GM19193 (cell line): ENCODE data around the gene TTLL10.

Experiments
- POLR2A ChIP-seq: IDR thresholded peaks from 4 replicates; pipeline ENCODE4 v1.6.1; 2011; ENCODE audit not compliant: insufficient read depth, insufficient read length; ENCODE audit errors: extremely low read depth

The TTLL10 gene

DNA sequence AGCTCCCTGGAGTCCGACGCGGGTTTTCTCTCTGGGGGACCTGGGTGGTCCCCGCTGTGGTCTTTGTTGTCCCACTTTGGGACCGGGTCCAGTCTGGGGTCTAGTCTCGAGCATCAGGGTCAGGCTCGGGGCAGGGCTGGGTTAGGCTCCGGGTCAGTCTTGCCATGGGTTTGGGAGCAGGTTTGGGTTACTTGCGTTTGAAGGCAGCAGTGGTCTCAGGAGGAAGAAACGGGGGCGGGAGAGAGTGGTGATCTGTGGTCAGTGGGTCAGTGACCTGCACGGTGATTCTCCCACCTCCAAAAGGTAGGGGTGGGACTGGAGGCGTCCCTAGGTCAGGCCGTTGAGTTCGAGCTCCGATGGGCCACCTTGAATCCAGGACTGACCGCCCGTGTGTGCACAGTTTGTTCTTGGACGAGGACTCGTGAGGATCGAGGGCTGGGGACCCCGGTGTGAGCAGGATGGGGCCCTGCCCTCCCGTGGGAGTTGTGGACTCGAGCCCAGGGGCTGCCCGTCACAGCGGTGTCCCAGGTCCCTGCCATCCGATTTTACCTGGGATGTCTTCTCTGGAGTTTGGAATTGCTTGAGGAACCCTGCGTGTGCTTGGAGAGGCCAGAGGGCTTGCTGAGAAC is 60.6 kb downstream of the TTLL10 start:
- no peak for TF ChIP-seq POLR2A

GRCh38 chr1:1235016-1235744 is 61.5 kb downstream of the TTLL10 start:
- no peak for TF ChIP-seq POLR2A

DNA sequence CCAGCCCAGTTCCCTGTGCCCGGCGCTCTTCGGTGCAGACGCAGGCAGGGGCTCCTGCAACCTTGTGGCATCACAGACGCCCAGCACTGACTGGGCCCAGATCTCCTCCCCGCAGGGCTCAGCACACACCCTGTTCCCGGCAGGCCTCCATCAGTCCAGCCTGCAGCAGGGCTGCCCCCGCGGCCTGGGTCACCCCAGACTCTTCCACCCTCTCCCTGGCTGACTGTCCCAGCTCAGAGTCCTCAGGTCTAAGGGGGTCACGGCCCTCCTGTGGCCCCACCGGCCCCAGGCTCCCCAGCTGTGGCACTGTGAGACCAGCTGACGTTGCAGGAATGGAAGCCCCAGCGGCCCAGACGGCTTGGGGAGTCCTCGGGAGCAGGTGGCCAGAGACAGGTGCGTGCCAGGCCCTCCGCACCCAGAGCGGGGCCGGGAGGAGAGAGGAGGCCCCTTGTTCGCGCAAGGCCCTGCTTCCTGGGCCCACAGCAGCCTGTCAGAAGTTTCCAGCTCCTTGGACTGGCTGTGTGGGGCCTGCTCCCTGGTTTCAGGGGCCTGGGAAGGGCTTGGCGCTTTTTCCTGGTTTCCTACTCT is 62.6 kb downstream of the TTLL10 start:
- TF ChIP-seq POLR2A: no peak

GRCh38 chr1:1236945-1237873 is 63.5 kb downstream of the TTLL10 start:
- no peak for TF ChIP-seq POLR2A

GRCh38 chr1:1237874-1238701 is 64.4 kb downstream of the TTLL10 start:
- TF ChIP-seq POLR2A: no peak

DNA sequence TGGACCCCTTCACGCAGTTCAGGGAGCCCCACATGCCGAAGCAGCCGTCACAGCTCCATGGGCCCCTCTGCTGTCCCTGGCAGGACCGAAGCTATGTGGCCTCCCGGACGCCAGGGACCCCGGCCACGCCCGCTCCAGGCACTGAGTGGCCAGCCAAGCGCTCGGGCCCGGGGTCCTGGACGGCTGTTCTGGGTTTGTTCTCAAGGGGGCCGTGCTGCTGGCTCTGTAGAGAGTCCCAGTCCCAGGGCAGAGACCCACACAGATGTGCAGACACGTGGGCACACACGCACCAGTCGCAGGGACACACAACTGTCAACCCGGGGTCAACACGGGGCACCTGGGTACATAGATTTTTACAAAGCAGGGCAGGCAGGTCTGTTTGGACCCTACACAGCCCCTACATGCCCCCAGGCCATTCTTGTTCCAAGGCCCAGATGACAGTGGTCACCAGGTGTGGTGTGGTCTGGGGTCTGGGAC is 65.1 kb downstream of the TTLL10 start:
- TF ChIP-seq POLR2A: no peak

DNA sequence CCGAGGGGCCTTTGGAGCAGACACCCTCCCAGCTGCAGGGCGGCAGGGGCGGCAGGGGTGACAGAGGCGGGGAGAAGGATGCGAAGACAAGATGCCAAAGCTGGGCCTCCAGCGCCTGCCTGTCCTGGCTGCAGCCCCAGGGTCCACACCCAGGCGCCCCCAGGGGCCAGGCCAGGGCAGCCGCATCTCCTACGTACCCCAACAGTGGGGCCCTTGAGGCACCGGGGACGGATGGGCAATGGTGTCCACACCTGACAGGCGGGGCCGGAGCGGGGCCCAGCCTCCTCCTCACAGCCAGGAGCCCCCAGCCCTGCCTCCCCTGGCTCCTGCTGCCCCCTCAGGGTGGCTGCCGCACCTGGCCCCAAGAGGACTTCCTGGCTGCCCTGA is 65.5 kb downstream of the TTLL10 start:
- TF ChIP-seq POLR2A: no peak

DNA sequence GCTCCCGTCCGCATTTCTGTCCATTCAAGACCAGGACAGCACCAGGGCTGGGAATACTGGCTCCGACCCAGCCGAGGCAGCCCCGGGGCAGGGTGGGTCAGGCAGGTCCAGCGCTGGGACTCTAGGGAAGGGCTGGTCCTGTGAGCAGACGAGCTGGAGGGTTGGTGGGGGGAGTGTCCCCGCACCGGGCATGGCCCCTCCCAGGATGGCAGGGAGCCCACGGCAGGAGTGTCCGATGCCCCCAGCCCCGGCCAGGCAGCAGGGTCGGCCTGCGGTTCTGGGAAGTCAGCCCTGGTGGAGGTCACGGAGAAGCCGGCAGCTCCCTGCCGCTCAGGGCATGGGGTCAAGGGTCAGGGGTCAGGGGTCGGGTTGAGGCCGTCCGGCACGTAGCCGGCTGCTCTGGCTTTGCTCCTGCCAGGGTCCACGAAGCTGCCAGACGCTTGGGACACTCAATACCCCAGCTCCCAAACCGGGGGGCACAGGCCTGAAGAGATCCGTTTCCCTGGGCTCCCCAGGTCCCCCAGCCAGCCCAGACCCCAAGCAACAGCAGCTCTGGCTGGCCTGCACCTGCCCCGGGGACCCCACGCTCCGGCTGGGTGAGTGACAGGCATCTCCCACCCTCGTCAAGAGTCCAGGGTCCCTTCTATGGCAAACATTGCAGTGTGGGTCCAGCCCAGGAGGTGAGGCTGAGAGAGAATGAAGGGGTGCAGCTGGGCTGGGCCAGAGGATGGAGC is 66.1 kb downstream of the TTLL10 start:
- TF ChIP-seq POLR2A: no peak

GRCh38 chr1:1240348-1240732 is 66.7 kb downstream of the TTLL10 start:
- no peak for TF ChIP-seq POLR2A

DNA sequence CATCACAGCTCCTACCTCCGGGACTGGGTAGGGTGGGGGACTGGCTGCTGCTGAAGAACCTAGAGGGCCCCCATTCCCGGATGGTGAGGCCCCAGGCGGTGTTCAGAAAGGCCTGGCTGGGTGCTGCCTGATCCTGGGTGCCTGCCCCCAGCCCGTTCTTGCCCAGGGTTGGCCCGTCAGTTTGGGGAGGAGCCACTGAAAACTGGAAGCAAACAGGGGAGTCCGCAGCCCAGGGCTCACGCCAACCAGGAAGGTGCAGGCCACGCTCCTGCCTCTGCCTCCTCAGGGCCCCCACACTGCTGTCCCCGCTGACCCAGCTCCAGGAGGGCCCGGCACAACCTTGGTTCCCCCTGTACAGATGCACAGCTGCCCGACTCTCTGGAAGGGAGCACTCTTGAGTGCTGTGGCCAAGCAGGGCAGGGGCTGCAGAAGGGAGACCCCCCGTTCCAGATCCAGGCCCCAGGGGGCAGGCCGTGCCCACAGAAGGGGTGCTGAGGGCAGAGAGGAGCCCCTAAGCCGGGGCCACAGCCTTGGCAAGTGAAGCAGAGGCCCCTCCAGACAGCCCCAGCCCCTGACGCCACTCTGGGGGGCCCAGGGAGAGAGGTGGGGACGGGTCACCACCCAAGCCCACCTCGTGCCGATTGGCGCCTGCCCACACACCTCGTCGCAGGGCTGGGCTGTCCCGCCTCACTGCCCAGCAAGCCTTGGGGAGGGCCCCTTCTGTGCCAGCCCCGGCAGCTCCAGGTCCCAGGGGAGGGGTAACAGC is 67.3 kb downstream of the TTLL10 start:
- TF ChIP-seq POLR2A: no peak

- no peak for TF ChIP-seq POLR2A
These were observed 68.0 kb downstream of the TTLL10 start for GRCh38 chr1:1241588-1242219.

DNA sequence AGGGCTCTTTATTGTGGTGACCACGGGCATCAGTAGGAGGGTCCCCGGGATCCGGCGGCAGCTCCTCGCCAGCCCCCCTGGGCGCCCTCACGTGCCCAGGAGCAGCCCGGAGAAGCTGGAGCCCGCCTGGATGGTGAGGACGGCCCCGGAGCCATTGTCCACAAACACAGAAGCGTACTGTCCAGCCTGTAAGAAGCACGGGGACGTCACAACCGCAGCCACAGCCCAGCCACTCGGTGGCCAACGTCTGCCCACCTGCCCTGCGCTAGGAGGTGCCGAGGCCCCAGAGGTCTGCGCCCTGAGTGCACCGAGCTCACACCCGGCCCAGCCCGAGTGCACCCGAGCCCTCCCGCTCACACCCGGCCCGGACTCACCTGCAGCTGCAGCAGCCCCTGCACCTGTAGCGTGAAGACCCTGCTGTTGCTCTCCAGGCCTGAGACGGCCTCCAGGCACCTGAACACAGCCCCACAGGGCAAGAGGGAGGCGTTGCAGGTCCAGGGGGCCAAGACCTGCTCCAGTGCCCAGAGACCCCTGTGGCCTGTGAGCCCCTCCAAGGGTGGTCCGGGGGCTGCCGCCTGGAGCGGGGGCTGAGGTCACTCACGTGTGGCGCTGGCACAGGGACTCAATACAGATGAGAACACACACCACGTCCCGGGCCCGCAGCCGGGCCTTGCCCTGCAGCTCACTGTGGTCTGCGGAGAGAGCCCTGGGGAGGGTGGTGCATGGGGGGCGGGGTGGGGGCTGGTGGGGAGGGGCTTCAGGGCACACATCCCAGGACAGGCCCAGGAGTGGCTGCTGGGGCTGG is 69.0 kb downstream of the TTLL10 start:
- TF ChIP-seq POLR2A: no peak

GRCh38 chr1:1243266-1243660 is 69.6 kb downstream of the TTLL10 start:
- no peak for TF ChIP-seq POLR2A
